MM.1S (cell line): ENCODE results near the gene RARRES2.

ENCODE experiments used
- EZH2 ChIP-seq: fragments of 300-600 bp; sonication (generic); optimal IDR thresholded peaks from 2 replicates; pipeline ENCODE3; 2017; ENCODE audit warnings: low read depth, mild to moderate bottlenecking, antibody characterized with exemption, low read length, mixed read lengths
- EZH2phosphoT487 ChIP-seq: fragments of 300-600 bp; sonication (generic); IDR thresholded peaks from 2 replicates; pipeline ENCODE4 v1.6.1; 2018; ENCODE audit warnings: antibody characterized with exemption, low read length
- TF ChIP-seq, protein P1 (sequence below): fragments of 300-600 bp; sonication (generic); IDR thresholded peaks from 2 replicates; pipeline ENCODE4 v1.5.1; 2016; ENCODE audit warnings: antibody characterized with exemption, low read length, mixed read lengths

GRCh38 chr7:150389532-150389816, 48.0 kb upstream of the RARRES2 start:
- TF ChIP-seq EZH2: no peak
- no peak for TF ChIP-seq EZH2phosphoT487
- TF ChIP-seq, protein P1, sequence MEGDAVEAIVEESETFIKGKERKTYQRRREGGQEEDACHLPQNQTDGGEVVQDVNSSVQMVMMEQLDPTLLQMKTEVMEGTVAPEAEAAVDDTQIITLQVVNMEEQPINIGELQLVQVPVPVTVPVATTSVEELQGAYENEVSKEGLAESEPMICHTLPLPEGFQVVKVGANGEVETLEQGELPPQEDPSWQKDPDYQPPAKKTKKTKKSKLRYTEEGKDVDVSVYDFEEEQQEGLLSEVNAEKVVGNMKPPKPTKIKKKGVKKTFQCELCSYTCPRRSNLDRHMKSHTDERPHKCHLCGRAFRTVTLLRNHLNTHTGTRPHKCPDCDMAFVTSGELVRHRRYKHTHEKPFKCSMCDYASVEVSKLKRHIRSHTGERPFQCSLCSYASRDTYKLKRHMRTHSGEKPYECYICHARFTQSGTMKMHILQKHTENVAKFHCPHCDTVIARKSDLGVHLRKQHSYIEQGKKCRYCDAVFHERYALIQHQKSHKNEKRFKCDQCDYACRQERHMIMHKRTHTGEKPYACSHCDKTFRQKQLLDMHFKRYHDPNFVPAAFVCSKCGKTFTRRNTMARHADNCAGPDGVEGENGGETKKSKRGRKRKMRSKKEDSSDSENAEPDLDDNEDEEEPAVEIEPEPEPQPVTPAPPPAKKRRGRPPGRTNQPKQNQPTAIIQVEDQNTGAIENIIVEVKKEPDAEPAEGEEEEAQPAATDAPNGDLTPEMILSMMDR: no peak
